HEK293 (cell line): ENCODE results near the gene TSHZ2.

Experiments
- ATF2 ChIP-seq: fragments of 450-650 bp; formaldehyde crosslinking; IDR thresholded peaks from 2 replicates; pipeline ENCODE4 v1.5.1; 2016; ENCODE audit warnings: missing biosample characterization, missing genetic modification characterization, low read depth
- KLF16 ChIP-seq: fragments of 450-650 bp; formaldehyde crosslinking; IDR thresholded peaks from 2 replicates; pipeline ENCODE4 v1.5.1; 2017; ENCODE audit warnings: missing biosample characterization, missing genetic modification characterization
- ZEB2 ChIP-seq: fragments of 450-650 bp; formaldehyde crosslinking; IDR thresholded peaks from 2 replicates; pipeline ENCODE4 v1.5.1; 2016; ENCODE audit warnings: missing biosample characterization, missing genetic modification characterization
- ZNF132 ChIP-seq: fragments of 450-650 bp; formaldehyde crosslinking; IDR thresholded peaks from 2 replicates; pipeline ENCODE4 v1.5.1; 2017; ENCODE audit warnings: missing biosample characterization, missing genetic modification characterization, borderline replicate concordance
- ZNF133 ChIP-seq: fragments of 450-650 bp; formaldehyde crosslinking; IDR thresholded peaks from 2 replicates; pipeline ENCODE4 v1.5.1; 2016; ENCODE audit warnings: missing biosample characterization, missing genetic modification characterization
- ZNF138 ChIP-seq: fragments of 450-650 bp; formaldehyde crosslinking; IDR thresholded peaks from 2 replicates; pipeline ENCODE4 v1.5.1; 2016; ENCODE audit warnings: missing biosample characterization, missing genetic modification characterization, borderline replicate concordance
- ZNF155 ChIP-seq: fragments of 450-650 bp; formaldehyde crosslinking; IDR thresholded peaks from 2 replicates; pipeline ENCODE4 v1.5.1; 2016; ENCODE audit warnings: missing biosample characterization, missing genetic modification characterization
- ZNF157 ChIP-seq: fragments of 450-650 bp; formaldehyde crosslinking; IDR thresholded peaks from 2 replicates; pipeline ENCODE4 v1.5.1; 2016; ENCODE audit warnings: missing biosample characterization, missing genetic modification characterization
- ZNF404 ChIP-seq: fragments of 450-650 bp; formaldehyde crosslinking; IDR thresholded peaks from 2 replicates; pipeline ENCODE4 v1.5.1; 2017; ENCODE audit warnings: missing biosample characterization, missing genetic modification characterization
- TF ChIP-seq, protein P1 (sequence below): fragments of 450-650 bp; formaldehyde crosslinking; IDR thresholded peaks from 2 replicates; pipeline ENCODE4 v1.5.1; 2016; ENCODE audit warnings: missing biosample characterization, missing genetic modification characterization

DNA sequence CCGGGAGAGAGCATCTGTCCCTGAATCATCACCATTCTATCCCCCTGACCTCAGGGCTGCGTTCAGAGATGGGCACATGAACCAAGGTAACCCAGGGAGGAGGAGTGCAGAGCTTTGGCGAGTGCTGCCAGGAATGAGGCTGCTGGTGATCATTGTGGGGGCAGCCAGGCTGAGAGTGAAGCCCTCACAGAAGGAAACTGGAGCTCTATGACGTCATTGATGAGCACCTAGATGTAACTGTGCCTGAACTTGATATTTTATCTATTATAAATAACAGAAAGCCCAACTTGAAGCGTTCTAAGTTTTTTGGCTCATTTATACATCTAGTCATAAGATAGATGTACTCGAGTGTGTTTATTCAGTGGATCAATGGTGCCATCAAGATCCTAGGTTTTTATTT is 17.3 kb upstream of the TSHZ2 start:
- no peak for TF ChIP-seq ZNF138
- TF ChIP-seq ZNF157 (tag by site-specific recombination), result no peak
- TF ChIP-seq ZNF155 (tag by site-specific recombination), result no peak
- TF ChIP-seq KLF16 (tag by site-specific recombination), result no peak
- no peak for TF ChIP-seq ATF2 (tag by site-specific recombination)
- TF ChIP-seq ZNF133 (tag by site-specific recombination), result no peak
- TF ChIP-seq, protein P1, sequence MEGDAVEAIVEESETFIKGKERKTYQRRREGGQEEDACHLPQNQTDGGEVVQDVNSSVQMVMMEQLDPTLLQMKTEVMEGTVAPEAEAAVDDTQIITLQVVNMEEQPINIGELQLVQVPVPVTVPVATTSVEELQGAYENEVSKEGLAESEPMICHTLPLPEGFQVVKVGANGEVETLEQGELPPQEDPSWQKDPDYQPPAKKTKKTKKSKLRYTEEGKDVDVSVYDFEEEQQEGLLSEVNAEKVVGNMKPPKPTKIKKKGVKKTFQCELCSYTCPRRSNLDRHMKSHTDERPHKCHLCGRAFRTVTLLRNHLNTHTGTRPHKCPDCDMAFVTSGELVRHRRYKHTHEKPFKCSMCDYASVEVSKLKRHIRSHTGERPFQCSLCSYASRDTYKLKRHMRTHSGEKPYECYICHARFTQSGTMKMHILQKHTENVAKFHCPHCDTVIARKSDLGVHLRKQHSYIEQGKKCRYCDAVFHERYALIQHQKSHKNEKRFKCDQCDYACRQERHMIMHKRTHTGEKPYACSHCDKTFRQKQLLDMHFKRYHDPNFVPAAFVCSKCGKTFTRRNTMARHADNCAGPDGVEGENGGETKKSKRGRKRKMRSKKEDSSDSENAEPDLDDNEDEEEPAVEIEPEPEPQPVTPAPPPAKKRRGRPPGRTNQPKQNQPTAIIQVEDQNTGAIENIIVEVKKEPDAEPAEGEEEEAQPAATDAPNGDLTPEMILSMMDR (tag by site-specific recombination), result no peak
- TF ChIP-seq ZEB2 (tag by site-specific recombination), result no peak
- TF ChIP-seq ZNF404 (tag by site-specific recombination), result no peak
- no peak for TF ChIP-seq ZNF132 (tag by site-specific recombination)
